Activated CD4-positive, CD25-positive, alpha-beta regulatory T cell treated with anti-CD3 and anti-CD28 coated beads, Interleukin-2, amount 50 U/mL, for 24 hours (primary cell): ENCODE results near the gene GTF2H3.
"Not testable (repeated sequence)": the region's sequence is repeated elsewhere in the genome, so short reads cannot be mapped to it uniquely, and the experiment has no call there.

ENCODE experiments used
- ATAC-seq, 2 donors: fragments of 150-1000 bp; cut with Tn5 transposase; one replicate each; pipeline ENCODE4 v1.10.0; 2021; ENCODE audit warnings: mild to moderate bottlenecking in 1 of 2, moderate library complexity in 1 of 2

GTF2H3 gene

DNA sequence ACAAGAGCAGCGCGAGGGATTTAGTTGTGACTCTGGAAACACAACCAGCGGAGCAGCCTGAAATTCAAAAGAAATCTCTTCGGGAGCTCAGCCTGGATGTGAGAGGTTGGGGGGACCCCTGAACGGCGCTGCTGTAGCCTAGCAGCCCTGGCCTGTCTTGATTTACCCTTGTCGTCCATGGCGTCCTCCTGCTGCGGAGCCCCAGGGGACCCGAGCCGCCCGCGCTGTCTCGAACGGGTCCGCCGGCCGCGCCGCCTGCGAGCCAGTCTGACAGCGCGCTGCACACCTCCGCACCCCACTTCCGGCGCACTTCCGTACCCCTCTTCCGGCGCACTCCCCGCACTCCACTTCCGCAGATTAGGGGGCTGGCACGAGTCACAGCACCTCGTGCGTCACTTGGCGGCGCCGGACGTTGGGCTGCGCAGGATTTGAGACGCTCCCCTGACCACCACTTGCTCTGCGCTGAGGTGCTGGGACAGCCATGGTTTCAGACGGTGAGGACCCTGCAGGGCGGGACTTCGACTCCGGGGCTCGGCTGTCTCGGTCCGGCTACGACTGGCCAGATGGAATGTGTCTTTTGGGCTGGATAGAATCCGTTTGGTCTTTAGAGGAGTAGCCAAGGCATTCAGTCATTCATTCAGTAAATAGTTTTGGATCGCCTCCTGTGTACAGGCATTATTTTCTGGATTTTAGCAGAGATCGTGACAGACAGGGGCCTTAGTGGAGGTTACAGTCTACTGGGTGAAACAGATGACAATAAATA lies at the start of gene GTF2H3, which contains the start of gene EIF2B1:
TSS of gene GTF2H3 (plus strand) at position 451 of the 763 bp plus-strand sequence. CDS start at position 482, 31 bp downstream.
TSS of gene EIF2B1 (minus strand) at position 308 of the 763 bp plus-strand sequence. CDS start at position 179, 129 bp downstream.
- peak; percentile 99 for ATAC-seq

DNA sequence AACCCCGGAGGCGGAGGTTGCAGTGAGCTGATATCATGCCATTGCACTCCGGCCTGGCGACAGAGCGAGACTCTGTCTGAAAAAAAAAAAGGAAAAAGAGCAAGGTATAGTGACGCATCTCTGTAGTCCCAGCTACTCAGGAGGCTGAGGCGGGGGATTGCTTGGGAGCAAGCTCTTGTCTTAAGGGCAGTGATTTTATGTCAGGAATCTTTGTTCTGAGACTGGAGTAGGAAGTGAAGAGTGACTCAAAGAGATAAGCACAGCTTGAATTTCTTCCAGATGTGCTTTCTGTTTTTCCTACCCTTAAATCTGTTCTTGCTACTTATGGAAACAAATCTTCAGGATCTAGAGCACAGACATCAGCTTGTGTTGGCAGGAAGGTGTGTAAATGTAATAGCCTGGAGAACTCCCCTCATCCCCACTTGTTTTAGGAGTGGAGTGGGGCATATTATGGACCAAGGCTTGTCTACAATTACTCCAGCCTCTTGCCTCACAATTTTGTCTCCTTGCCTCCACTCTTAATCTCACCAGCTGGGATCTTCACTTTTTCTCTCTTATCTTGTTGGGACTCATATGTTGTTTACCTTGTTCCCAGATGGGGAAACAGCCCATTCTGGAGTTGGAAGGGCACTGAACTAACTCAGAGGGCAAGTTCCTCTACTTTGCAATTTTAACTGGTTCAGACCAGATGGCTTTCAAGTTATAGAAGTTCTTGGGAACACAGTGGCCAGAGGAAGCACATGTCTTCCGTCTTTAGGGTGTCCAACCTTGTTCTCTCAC lies 41.7 kb upstream of the GTF2H3 start:
- ATAC-seq = no peak

DNA sequence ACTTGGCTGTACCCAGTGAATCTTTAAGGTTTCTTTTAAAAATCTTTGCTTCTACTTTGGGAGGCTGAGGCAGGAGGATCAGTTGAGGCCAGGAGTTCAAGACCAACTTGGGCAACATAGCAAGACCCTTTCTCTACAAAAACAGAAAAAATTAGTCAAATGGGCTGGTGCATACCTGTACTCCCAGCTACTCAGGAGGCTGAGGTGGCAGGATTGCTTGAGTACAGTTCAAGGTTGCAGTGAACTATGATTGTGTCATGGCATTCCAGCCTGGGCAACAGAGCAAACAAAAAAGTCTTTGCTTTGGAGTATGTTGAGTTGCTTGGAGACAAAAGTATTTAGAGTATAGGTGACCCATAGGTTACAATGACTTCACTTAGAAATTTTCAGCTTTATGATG lies 37.9 kb upstream of the GTF2H3 start:
- ATAC-seq = no peak

DNA sequence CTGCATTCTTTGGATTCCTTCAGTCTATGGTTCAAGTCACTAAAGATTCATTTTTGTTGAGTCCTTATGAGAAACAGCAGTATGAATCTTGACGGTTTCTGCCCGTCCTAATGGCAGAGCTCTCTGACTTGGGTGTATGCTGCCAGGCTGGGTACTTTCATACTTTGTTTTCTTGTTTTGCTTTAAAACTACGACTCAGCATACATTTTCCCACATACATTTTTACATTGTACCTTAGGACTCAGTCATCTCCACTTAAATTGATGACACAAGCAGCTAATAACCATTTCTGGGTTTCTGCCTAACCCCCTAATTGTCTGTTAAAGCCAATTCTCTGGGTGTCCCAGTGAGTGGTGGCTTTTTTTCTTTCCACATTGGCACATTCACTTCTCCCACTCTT lies 36.5 kb upstream of the GTF2H3 start:
- ATAC-seq = no peak

DNA sequence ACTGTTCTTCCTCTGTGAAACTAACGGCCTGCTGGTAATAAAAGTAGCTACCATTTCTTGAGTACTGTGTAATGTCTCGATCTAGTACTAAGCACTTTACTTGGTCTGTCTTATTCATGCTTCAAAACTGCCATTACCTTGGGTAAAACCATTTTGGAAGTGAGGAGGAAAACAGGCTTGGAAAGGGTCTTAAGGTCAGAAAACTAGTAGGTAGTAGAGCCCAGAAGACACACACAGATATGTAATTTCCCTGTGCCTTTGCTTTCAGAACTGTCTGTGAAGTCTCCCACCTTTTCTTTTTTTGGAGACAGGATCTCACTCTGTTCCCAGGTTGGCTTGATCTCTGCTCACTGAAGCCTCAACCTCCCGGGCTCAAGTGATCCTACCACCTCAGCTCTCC lies 35.1 kb upstream of the GTF2H3 start:
- no peak for ATAC-seq

DNA sequence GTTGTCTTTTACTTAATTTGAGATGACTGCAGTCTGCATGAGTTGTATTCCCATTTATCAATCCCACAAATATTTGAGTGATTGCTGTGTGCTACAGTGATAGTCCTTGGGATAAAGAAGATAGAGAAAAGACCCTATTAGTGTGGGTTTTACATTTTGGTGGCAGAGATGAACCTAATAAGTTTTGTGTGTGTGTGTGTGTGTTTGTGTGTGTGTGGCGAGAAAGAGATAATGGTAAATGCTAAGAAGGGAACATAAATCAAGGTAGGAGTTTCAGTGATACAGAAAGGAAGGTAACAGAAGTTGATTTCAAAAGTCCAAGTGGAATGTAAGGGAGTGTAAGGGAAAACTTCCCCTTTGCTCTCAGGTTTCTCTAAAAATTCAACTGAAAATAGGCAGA lies 34.3 kb upstream of the GTF2H3 start:
- ATAC-seq = no peak

DNA sequence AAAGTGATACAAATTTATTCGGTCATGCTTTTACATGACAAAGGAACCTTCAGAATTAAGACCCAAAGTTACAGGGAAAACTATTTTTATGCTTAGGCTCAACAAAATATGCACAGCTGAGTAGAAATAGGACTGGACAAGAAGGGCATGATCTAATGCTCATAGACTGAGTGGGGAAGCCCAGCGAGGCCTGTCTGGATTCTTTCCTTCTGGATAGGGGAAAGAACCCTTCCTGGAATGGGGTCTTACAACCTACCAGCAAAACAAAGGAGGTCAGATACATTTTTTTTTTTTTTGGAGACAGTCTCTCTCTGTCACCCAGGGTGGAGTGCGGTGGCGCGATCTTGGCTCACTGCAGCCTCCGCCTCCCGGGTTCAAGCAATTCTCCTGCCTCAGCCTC lies 33.9 kb upstream of the GTF2H3 start:
- no peak for ATAC-seq

DNA sequence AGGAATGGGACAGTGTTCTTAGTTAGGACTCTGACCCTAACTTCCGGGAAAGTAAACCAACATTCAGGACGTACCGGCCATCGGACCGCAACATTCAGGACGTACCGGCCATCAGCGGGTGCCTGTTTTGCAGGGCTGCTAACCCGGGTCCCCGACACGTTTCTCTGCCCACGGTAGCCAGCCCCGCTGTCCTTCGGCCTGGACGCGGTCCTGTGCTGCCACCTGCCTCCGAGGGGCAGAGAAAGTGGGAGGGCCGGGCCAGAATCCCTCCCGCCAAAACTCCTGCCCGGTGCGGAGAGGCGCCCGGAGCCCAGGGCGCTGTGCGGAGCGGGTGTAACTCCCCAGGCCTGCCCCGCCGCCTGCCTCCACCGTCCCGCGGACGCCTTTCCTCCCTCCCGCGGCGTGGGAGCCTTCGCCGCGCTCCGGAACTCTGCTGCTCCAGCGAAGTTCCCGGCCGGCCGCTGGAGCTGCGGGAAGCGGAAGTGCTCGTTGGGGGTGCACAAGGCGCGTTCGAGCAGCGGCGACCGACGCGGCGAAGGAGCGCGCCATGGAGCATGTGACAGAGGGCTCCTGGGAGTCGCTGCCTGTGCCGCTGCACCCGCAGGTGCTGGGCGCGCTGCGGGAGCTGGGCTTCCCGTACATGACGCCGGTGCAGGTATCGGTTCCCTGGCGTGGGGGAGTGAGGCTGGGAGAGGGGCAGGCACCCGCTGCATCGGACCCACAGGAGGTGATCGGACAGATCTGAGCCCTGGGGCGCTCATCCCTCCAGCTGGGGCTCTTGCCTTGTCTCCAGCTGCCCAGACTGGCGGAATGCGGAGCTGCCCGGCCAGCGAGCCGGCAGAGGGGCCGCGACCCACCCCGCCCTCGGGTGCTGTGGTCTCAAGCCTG lies 31.8 kb upstream of the GTF2H3 start, which contains the start of gene DDX55:
TSS of gene DDX55 (plus strand) at position 498 of the 888 bp plus-strand sequence. CDS start at position 548, 50 bp downstream.
- peak; percentile 95 to 96 for ATAC-seq

DNA sequence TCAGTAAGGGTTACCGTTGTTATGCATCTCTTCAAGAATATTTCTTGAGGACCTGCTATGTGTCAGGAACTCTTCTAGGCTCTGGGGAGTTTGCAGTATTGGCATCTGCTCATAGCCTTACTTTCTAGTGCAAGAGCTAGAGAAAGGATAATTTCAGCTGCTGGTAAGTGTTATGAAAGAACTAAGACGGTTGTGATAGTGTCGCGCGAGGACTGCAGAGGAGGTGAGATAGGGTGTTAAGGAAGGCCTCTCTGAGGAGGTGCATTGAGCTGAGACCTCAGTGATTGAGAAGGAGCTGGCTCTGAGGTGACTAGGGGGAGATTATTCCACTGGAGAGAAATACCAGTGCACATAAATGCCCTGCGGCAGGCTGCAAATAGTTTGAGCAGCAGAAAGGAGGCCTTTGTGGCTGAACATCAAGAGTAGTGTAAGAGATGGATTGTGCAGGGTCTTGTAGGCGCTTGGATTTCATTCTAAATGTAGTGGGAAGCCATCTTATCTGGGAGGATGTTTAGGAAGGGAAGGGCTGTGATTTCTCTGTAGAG lies 30.9 kb upstream of the GTF2H3 start:
- ATAC-seq = no peak

DNA sequence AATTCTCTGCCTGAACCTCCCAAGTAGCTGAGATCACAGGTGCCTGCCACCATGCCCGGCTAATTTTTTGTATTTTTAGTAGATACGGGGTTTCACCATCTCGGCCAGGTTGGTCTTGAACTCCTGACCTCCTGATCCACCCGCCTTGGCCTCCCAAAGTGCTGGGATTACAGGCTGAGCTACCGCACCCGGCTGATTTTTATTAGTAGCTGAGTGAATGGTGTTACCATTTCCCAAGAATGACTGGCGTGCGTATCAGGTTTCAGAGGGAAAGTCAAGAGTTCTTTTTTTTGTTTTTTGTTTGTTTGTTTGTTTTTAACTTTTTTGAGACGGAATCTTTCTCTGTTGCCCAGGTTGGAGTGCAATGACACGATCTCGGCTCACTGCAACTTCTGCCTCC lies 30.1 kb upstream of the GTF2H3 start:
- not testable (repeated sequence) for ATAC-seq

DNA sequence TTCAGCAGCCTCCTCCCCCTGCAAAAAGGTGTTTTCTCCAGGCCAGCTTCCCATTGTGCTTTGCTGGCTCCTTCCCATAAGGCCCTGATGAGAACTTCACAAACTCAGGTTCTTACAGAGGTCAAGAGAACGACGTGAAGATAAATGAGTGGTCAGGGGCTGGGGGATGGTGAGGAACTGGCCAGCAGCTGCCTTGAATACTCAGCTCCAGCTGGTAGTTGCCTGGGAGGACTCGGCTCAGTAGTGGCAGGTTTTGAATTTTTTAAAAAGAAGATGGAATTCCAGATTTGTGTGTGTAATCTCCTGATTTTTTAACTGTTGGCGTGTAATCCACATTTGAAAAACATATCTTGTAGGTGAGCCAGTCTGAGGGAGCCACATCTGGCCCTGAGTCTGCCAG lies 25.9 kb upstream of the GTF2H3 start:
- ATAC-seq = no peak

DNA sequence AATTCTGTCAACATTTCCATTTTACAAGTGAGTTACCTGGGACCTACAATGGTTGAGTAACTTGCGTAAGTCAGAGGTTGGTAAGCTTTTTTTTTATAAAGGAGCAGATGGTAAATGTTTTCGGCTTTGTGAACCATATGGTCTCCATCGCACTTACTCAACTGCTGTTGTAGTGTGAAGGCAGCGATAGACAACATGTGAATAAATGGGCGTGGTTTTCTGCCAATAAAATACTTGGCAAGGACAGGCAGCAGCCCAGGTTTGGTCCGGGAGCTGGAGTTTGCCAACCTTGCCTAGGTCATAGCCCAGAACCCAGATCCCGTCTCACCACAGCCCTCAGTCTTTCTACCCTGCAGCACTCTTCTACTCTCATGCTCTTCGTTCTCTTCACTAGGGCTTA lies 25.4 kb upstream of the GTF2H3 start:
- no peak for ATAC-seq

DNA sequence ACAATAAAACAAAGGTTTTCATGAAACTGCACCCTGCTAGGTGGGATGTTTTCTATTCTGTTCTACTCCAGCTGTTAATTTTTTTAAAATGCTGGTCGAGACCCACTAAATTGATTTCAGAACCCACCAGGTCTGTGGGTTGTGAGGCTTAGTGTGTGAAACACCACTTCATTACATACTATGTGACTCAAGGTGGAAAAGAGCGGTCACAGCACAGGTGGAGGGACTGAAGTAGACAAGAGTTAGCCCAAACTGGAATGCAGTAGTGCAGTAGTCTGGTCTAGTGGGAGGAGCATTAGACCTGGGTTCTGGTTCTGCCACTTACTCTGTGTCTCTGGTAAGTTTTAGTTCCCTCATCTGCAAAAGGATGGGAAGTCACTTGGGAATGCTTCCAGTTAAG lies 19.5 kb upstream of the GTF2H3 start:
- ATAC-seq = peak in 1 of 2 donors; percentile 66

DNA sequence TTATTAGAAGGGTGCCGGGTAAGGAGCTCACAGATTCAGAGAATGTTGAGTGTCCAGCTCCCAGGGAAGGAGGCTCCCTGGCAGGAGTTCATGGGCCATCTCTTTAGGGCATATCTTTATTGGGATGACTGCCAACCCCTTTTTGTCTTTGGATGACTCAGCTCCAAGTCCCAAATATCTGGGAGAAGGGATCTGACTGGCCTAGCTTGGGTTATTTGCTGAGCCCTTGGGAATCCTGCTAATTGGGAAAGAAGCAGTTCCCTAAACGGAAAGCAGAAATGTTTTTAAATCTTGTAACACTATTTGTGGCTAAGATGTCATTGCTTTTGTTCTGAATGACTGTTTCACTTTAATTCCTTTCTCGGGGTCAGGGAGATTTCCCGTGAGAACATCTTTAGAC lies 19.1 kb upstream of the GTF2H3 start:
- ATAC-seq = no peak

DNA sequence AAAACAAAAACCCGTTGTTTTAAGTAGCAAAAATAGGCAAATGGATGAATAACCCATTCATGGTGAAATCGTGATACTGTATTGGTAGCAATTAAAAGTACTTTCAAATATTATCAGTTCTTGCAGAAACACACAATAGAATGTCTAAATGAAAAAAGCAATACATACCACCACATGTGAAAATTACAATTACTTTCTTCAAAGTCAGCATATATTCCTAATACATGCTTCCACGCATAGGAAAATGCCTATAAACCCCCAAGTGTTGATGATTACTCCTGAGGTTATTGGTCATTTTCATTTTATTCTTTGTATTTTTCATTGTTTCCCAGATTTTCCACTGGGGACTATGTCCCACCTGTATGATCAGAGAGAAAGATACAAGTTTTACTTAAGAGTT lies 16.5 kb upstream of the GTF2H3 start:
- no peak for ATAC-seq

DNA sequence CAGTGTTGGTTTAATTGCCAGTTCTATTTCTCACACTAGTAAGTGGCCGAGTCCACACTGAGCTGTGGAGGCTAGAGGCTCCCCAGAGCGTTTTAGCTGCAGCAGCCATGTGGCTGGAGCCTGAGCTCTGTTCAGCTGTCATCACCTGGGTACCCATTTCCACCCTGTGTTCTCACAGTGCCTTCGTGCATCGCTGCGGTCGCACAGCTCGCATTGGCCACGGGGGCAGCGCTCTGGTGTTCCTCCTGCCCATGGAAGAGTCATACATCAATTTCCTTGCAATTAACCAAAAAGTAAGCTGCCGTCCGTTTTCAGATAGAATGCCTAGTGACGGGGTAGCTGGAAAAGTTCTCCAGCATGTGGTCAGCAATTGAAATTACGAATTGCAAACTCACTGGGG lies 16.0 kb upstream of the GTF2H3 start:
- ATAC-seq = no peak

DNA sequence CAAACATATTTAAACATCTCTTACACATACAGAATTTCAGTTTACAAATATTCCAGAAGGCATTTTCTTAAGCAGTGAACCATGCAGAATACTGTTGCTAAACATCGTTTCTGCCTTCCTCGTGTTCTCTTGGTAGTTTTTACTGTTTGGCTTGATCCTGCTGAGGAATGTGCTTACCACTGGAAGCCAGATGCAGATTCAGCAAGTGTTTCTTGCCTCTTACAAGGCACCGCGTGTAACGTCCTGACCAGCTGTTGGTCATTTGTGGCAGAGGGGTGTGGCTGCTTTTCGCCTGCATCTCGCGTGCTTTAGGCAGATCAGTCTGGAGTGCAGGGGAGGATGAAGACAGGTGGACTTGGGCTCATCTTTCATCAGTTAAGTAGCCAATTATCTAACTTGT lies 12.5 kb upstream of the GTF2H3 start:
- ATAC-seq = no peak

DNA sequence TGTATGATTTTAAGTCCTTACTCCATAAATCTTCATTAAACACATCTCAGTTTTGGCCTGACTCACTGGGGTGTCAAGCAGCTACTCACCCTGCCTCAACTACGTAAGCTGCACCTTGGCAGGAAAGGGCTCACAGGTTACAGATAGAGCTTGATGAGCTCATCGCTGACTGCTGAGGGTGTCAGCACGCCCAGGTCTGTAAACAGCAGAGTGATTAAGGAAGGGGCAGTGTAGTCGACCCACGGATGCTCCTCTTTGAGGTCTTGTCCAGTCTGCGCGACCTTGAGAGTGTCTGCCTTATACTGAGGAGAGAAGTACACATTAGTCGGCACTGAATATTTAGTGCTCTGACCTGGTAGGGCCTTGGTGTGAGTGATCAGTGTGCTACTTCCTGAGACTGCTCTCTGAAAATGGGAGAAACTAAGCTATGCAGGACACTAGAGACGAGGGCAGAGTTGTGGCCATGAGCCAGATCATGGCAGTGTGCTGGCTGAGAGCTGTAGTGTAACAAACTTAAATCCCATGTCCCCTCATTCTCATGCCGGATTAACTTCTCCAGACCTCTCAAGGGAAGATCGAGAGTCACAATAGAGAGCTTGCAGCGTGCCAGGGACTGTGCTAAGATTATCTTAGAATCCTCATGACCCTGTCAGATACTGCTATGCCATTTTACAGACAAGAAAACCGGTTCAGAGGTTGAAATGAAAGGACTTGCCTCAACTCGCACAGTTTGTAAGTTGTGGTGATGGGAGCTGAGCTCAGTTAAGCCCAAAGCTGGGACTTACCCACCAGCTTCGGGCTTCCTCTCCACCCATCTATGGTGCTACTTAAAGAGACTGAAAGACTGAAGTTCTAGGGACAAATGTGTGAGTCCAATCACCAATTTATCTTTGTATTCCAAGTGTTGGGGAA lies 11.8 kb upstream of the GTF2H3 start:
- ATAC-seq = peak; percentile 60 to 70

DNA sequence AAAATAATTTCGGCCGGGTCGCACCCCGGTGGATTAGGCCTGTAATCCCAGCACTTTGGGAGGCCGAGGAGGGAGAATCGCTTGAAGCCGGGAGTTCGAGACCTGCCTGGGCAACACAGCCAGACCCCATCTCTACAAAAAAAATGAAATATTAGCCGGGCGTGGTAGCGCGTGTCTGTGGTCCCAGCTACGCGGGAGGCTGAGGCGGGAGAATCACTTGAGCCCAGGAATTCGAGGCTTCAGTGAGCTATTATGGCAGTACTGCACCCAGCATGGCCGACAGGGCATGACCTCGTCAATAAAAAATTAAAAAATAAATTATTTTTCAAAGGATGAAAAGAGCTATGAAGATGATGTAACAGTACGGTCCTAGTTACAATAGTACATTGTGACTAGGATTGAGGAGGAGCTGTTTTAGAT lies 523 bp downstream of the GTF2H3 start:
- no peak for ATAC-seq

DNA sequence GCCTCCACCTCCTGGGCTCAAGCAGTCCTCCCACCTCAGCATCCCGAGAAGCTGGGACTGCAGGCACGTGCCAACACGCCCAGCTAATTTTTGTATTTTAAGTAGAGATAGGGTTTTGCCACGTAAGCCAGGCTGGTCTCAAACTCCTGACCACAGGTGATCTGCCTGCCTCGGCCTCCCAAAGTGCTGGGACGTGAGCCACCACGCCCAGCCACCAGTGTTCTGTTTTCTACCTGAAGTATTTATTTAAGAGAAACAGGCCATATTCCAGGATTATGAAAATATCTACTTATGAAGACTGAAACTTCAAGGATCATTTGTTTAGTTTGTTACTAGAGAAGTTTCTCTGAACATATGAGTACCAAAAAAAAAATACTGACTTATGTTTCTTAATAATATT lies 10.3 kb downstream of the GTF2H3 start:
- no peak for ATAC-seq

DNA sequence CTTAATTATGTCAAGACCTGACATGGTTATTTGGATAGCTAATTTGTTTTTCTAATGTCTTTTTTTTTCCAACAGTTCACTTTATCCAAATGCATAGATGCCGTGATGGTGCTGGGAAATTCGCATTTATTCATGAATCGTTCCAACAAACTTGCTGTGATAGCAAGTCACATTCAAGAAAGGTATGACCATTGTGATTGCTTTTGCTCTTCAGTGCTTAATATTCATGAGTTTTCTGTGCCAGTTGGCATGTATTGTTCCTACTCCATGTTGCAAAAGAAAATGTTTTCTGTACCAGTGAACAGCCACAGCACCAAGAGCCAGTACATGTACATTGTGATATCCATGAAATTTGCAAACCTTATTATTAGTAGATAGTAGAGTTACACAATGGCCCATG lies 11.8 kb downstream of the GTF2H3 start:
- ATAC-seq = no peak
